ENCODE results near the gene FABP1. TPM values are rescaled to one million over a fixed set of nuclear protein-coding genes. Genes with fewer than 3 reads are reported as not detected.

The FABP1 gene
- total RNA-seq, 1 donor from 2014 or later = not detected

DNA sequence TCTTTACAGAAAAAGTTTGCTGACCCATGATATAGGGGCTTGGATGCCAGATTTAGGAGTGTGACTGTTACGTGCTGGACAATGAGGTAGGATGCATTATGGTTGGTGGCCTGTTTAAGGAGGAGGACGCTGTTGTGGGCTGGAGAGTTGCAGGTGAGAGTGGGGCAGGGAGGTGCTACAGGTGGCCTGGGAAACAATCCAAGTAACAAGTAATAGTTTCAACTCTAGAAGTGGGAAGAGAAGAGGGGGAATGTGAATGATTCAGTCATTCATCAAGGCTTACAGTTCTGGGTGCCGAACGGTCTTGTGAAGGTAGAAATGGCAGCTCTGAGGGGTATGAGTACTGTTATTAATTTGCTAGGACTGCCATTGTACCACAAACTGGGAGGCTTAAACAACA is 6.2 kb downstream of the FABP1 start:
- Mint-ChIP-seq H3K27ac (no peak overlapping the region), H3K9me3 (no peaks in the 10 kb centered on the region), H3K36me3 (ENCODE audit: low read depth) (no peaks in the 10 kb centered on the region)

DNA sequence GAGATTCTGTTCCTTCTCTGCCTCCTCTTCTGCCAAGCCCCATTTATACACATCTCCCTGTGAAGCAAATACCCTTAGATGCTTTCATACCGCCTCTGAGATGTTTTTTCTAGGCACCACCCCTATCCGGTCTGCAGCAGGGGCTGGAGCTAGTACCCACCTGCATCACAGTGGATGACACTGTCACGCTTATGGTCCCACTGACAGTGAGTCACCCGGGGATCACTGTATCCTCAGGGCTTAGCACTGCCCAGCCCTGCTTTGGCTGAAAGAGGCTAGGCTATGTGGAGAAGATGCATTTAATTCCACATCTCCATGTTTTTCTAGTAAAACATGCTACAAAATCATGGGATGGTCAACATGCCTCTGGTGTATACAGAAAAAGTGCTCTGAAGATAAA is 9.9 kb downstream of the FABP1 start:
- Mint-ChIP-seq H3K9me3 (no peaks in the 10 kb centered on the region), H3K36me3 (ENCODE audit: low read depth) (no peaks in the 10 kb centered on the region), H3K27ac (no peak overlapping the region), H3K4me3 (no peak overlapping the region), H3K27me3 (ENCODE audit: insufficient read depth) (peaks cover 12% of the 10 kb centered on the region), H3K4me1 (ENCODE audit: low read depth) (no peaks in the 10 kb centered on the region)
- DNase-seq (ENCODE audit: low spot score) = no peak
- intact Hi-C loops (cut with micrococcal nuclease) = no loop called here

More for the DNA sequence above, 6.2 kb downstream of the FABP1 start:
- Mint-ChIP-seq H3K4me3 (no peak overlapping the region), H3K27me3 (ENCODE audit: insufficient read depth) (peaks cover 10% of the 10 kb centered on the region), H3K4me1 (ENCODE audit: low read depth) (no peaks in the 10 kb centered on the region)
- intact Hi-C loops (cut with micrococcal nuclease) = no loop called here
- no peak for DNase-seq (ENCODE audit: low spot score)

GRCh38 chr2:88116669-88117432 is 11.0 kb downstream of the FABP1 start:
- H3K27ac Mint-ChIP-seq = no peak overlapping the region
- no peak overlapping the region for H3K4me3 Mint-ChIP-seq
- DNase-seq (ENCODE audit: low spot score) = no peak
- no peaks in the 10 kb centered on the region for H3K36me3 Mint-ChIP-seq (ENCODE audit: low read depth)
- intact Hi-C loops (cut with micrococcal nuclease) = no loop called here
- no peaks in the 10 kb centered on the region for H3K9me3 Mint-ChIP-seq
- no peaks in the 10 kb centered on the region for H3K4me1 Mint-ChIP-seq (ENCODE audit: low read depth)
- H3K27me3 Mint-ChIP-seq (ENCODE audit: insufficient read depth) = peaks cover 11% of the 10 kb centered on the region

DNA sequence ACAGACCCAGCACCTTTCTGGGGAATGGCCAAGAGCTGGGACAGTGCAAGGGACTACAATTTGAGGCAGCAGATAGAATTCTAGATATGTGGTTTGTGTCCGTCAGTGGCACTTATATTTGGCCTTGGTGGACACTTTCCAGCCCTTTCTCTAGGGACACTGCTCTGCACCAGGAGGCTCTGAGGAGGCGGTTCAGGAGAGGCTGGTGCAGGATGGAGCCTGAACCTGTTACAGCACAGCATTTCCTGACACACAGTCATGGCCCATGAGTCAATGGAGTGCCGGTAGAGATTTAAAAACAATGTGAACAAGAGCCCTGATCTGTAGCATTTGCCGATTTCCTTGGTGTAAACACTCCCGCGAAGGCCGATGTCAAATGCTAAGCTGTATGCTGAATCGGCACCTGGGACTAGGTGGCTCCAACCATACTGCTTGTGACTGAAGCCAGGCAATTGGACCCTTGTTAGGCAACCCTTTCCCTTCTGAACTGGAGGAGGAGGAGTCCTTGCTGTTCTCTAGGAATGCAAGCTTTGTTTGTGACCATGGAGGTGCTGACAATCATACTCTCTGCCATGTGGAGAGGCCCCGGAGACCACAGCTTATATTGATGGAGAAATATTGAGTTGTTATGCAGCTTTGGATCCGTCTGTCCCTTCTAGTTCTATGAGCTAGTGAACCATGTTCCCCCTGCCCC is 11.9 kb downstream of the FABP1 start:
- Mint-ChIP-seq H3K27ac (no peak overlapping the region), H3K4me3 (no peak overlapping the region), H3K9me3 (no peaks in the 10 kb centered on the region), H3K36me3 (ENCODE audit: low read depth) (no peaks in the 10 kb centered on the region), H3K4me1 (ENCODE audit: low read depth) (no peaks in the 10 kb centered on the region), H3K27me3 (ENCODE audit: insufficient read depth) (peaks cover 11% of the 10 kb centered on the region)
- DNase-seq (ENCODE audit: low spot score) = no peak
- intact Hi-C loops (cut with micrococcal nuclease) = no loop called here

- no peak overlapping the region for H3K4me3 Mint-ChIP-seq
- H3K27ac Mint-ChIP-seq = no peak overlapping the region
- no peaks in the 10 kb centered on the region for H3K4me1 Mint-ChIP-seq (ENCODE audit: low read depth)
- H3K27me3 Mint-ChIP-seq (ENCODE audit: insufficient read depth) = peaks cover 7% of the 10 kb centered on the region
- H3K9me3 Mint-ChIP-seq = no peaks in the 10 kb centered on the region
- DNase-seq (ENCODE audit: low spot score) = no peak
- no peaks in the 10 kb centered on the region for H3K36me3 Mint-ChIP-seq (ENCODE audit: low read depth)
- intact Hi-C loops (cut with micrococcal nuclease) = no loop called here
Observed at GRCh38 chr2:88114889-88115288, 13.0 kb downstream of the FABP1 start.

DNA sequence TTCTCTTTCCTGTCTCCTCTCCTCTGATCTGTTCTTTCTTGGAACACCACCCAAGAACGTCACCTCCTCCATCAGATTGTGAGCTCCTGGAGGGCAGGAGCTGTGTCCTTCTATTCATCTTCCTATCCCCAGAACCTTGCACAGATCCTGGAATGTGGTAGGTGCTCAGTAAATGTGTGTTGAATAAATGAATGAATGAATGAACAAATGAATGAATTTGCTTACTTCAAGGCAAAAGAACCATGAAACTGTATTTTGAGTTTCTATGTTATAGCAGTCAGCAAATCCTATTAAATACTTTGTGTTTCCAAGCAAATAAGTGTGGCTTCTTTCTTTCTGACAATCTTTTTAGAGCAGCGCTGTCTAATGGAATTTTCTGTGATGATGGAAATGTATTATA is 14.8 kb downstream of the FABP1 start:
- H3K27ac Mint-ChIP-seq = no peak overlapping the region
- DNase-seq (ENCODE audit: low spot score) = no peak
- H3K4me3 Mint-ChIP-seq = no peak overlapping the region
- no peaks in the 10 kb centered on the region for H3K9me3 Mint-ChIP-seq
- no peaks in the 10 kb centered on the region for H3K36me3 Mint-ChIP-seq (ENCODE audit: low read depth)
- H3K4me1 Mint-ChIP-seq (ENCODE audit: low read depth) = no peaks in the 10 kb centered on the region
- peaks cover 7% of the 10 kb centered on the region for H3K27me3 Mint-ChIP-seq (ENCODE audit: insufficient read depth)
- intact Hi-C loops (cut with micrococcal nuclease) = no loop called here

DNA sequence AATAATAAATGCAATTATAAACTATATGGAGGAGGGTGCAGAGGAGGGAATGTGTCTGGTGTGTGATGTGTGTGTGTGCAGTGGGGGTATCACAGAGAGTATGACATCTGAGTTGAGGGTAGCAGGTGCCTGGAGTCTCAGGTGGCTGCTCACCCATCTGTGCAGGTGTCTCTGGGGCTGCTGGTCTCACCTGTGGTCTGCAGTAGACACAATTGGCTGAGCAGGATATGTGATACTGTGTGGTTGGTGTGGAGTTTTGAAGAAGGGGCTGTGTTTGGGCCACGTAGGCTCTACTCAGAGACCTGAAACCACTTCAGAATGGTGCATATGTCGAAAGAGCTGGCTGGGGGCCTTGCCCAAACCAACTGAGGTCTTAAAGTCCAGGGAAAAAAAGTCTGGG is 17.0 kb downstream of the FABP1 start:
- Mint-ChIP-seq H3K9me3 (no peaks in the 10 kb centered on the region), H3K27me3 (ENCODE audit: insufficient read depth) (peaks cover 2% of the 10 kb centered on the region), H3K27ac (no peak overlapping the region), H3K36me3 (ENCODE audit: low read depth) (no peaks in the 10 kb centered on the region), H3K4me3 (no peak overlapping the region), H3K4me1 (ENCODE audit: low read depth) (no peaks in the 10 kb centered on the region)
- DNase-seq (ENCODE audit: low spot score) = no peak
- intact Hi-C loops (cut with micrococcal nuclease) = no loop called here

DNA sequence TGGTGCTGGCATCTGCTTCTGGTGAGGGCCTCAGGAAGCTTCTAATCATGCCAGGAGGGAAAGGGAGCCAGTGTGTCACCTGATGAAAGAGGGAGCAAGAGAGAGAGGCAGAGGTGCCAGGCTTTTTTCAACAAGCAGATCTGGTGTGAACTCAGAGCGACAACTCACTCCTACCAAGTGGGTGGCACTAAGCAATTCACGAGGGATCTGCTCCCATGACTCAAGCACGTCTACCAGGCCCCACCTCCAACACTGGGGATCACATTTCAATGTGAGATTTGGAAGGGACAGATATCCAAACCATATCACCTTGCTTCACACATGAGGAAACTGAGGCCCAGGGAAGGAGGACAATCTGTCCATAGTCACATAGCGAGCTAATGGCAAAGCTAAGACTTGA is 19.1 kb downstream of the FABP1 start:
- no peaks in the 10 kb centered on the region for H3K4me1 Mint-ChIP-seq (ENCODE audit: low read depth)
- no peaks in the 10 kb centered on the region for H3K36me3 Mint-ChIP-seq (ENCODE audit: low read depth)
- no peak overlapping the region for H3K4me3 Mint-ChIP-seq
- H3K27me3 Mint-ChIP-seq (ENCODE audit: insufficient read depth) = no peaks in the 10 kb centered on the region
- H3K27ac Mint-ChIP-seq = no peak overlapping the region
- no peaks in the 10 kb centered on the region for H3K9me3 Mint-ChIP-seq
- DNase-seq (ENCODE audit: low spot score) = no peak
- intact Hi-C loops (cut with micrococcal nuclease) = no loop called here

DNA sequence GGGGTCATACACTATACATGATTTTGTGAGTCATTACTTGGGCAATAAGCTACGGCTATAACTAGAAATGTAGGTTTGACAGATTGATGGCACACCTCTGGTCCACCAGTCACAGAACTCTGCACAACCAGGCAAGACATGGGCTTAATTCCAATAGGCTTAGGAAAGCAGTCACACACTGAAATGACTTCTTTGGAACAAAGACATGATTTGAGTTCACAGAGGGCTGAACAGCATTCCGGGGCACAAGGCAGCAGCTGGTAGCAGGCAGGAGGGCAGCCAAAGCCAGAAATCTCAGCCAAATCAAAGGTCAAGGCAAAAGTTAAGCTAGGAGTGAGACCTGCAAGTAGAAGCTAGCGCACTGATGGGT is 27.4 kb downstream of the FABP1 start:
- Mint-ChIP-seq H3K9me3 (no peaks in the 10 kb centered on the region), H3K27ac (no peak overlapping the region), H3K4me1 (ENCODE audit: low read depth) (no peaks in the 10 kb centered on the region), H3K36me3 (ENCODE audit: low read depth) (no peaks in the 10 kb centered on the region), H3K27me3 (ENCODE audit: insufficient read depth) (peaks cover 2% of the 10 kb centered on the region), H3K4me3 (no peak overlapping the region)
- DNase-seq (ENCODE audit: low spot score) = no peak
- intact Hi-C loops (cut with micrococcal nuclease) = no loop called here

- DNase-seq (ENCODE audit: low spot score) = no peak
- Mint-ChIP-seq H3K36me3 (ENCODE audit: low read depth) (no peaks in the 10 kb centered on the region), H3K27ac (no peak overlapping the region), H3K4me1 (ENCODE audit: low read depth) (no peaks in the 10 kb centered on the region), H3K9me3 (no peaks in the 10 kb centered on the region), H3K4me3 (no peak overlapping the region), H3K27me3 (ENCODE audit: insufficient read depth) (peaks cover 2% of the 10 kb centered on the region)
- intact Hi-C loops (cut with micrococcal nuclease) = no loop called here
Observed at GRCh38 chr2:88099798-88100488, 27.9 kb downstream of the FABP1 start.

- no peak for DNase-seq (ENCODE audit: low spot score)
- no peak overlapping the region for H3K27ac Mint-ChIP-seq
- intact Hi-C loops (cut with micrococcal nuclease) = no loop called here
- peaks cover 2% of the 10 kb centered on the region for H3K27me3 Mint-ChIP-seq (ENCODE audit: insufficient read depth)
- H3K4me3 Mint-ChIP-seq = no peak overlapping the region
- H3K9me3 Mint-ChIP-seq = no peaks in the 10 kb centered on the region
- no peaks in the 10 kb centered on the region for H3K36me3 Mint-ChIP-seq (ENCODE audit: low read depth)
- H3K4me1 Mint-ChIP-seq (ENCODE audit: low read depth) = no peaks in the 10 kb centered on the region
Observed at GRCh38 chr2:88098558-88098900, 29.3 kb downstream of the FABP1 start.

DNA sequence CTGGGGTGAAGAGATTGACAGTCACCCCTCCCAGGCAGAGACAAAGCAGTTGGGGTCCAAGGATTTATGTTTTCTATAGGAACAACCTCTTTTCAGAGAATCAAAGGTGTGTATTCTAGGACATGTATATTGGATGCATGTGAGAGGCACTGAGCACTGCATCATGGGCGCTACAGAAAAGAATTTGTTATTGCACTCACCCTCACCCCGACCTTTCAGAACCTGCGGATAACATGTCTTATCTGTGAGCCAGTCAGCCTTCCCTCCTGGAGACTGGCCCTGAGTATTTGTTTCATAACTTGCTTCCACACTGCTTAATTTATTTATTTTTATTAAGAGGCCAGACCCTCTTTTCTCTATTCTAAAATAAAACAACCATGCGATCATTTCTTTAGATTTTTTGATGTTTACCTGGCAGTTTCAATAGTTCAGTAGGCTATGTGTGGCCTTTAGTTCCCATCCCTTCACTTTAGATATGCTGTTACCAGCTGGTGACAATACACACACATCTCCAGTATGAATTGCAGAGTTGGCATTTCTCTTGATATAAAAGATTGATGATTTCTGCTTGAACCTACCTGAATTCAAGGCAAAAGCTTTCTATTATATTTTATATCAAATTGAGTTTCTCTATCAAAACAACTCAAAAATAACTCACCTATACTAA is 29.8 kb downstream of the FABP1 start:
- no peak for DNase-seq (ENCODE audit: low spot score)
- no peak overlapping the region for H3K4me3 Mint-ChIP-seq

GRCh38 chr2:88097192-88097591 is 30.7 kb downstream of the FABP1 start:
- Mint-ChIP-seq H3K4me3 (no peak overlapping the region), H3K27me3 (ENCODE audit: insufficient read depth) (peaks cover 2% of the 10 kb centered on the region), H3K27ac (no peak overlapping the region), H3K9me3 (no peaks in the 10 kb centered on the region), H3K36me3 (ENCODE audit: low read depth) (no peaks in the 10 kb centered on the region), H3K4me1 (ENCODE audit: low read depth) (no peaks in the 10 kb centered on the region)
- DNase-seq (ENCODE audit: low spot score) = no peak
- intact Hi-C loops (cut with micrococcal nuclease) = no loop called here

More for the DNA sequence above, 29.8 kb downstream of the FABP1 start:
- Mint-ChIP-seq H3K27me3 (ENCODE audit: insufficient read depth) (peaks cover 2% of the 10 kb centered on the region), H3K9me3 (no peaks in the 10 kb centered on the region), H3K27ac (no peak overlapping the region), H3K4me1 (ENCODE audit: low read depth) (no peaks in the 10 kb centered on the region), H3K36me3 (ENCODE audit: low read depth) (no peaks in the 10 kb centered on the region)
- intact Hi-C loops (cut with micrococcal nuclease) = no loop called here
